Duodenal mucosa (tissue), 2 donors: ENCODE data around the gene CEP70.

Experiments used
- H3K27ac ChIP-seq: one replicate; pipeline ENCODE4 v1.7.0; 2013; ENCODE audit warnings: low read depth, low read length
- H3K27me3 ChIP-seq, 2 donors: one replicate each; pipeline ENCODE4 v1.7.0; 2013; ENCODE audit warnings: low read length in 2 of 2, control low read depth in 1 of 2; ENCODE audit not compliant: insufficient read depth in 2 of 2, control insufficient read depth in 1 of 2
- H3K36me3 ChIP-seq, 2 donors: one replicate each; pipeline ENCODE4 v1.7.0; 2013; ENCODE audit warnings: low read length in 2 of 2, control low read depth in 1 of 2; ENCODE audit not compliant: insufficient read depth in 2 of 2, control insufficient read depth in 1 of 2
- H3K4me1 ChIP-seq, 2 donors: one replicate each; pipeline ENCODE4 v1.7.0; 2013; ENCODE audit warnings: low read length in 2 of 2, control low read depth in 1 of 2; ENCODE audit not compliant: insufficient read depth in 2 of 2, control insufficient read depth in 1 of 2
- H3K4me3 ChIP-seq, 2 donors: one replicate each; pipeline ENCODE4 v1.7.0; 2013; ENCODE audit warnings: low read length in 2 of 2, low read depth in 1 of 2
- H3K9ac ChIP-seq, 2 donors: one replicate each; pipeline ENCODE4 v1.7.0; 2013; ENCODE audit warnings: low read length in 2 of 2, low read depth in 1 of 2
- H3K9me3 ChIP-seq, 2 donors: one replicate each; pipeline ENCODE4 v1.7.0; 2013; ENCODE audit warnings: low read length in 2 of 2, control low read depth in 1 of 2; ENCODE audit not compliant: control insufficient read depth in 1 of 2

Gene CEP70

GRCh38 chr3:138476526-138476925 is 117.5 kb downstream of the CEP70 start:
- H3K9me3 ChIP-seq: no peaks in the 10 kb centered on the region
- H3K27me3 ChIP-seq: no peaks in the 10 kb centered on the region
- H3K36me3 ChIP-seq: no peaks in the 10 kb centered on the region
- no peak overlapping the region for H3K4me3 ChIP-seq
- H3K27ac ChIP-seq: no peak overlapping the region
- H3K4me1 ChIP-seq: no peaks in the 10 kb centered on the region
- no peak overlapping the region for H3K9ac ChIP-seq

DNA sequence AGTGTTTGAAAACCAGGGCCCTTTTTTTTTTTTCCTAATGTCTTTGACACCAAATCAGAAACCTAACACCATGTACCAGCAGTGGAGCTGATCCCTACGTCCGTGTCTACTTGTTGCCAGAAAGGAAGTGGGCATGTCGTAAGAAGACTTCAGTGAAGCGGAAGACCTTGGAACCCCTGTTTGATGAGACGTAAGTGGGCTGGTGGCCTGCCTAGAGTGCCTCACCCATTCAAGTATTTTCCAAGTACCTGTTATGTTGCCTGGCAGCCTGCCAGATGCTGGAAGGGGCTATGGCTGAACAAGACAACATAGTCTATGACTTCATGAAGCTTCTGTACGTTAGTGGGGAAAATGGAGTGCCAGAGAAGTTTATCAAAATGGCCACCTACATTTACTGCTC is 119.9 kb downstream of the CEP70 start:
- Histone ChIP-seq H3K9me3 (no peaks in the 10 kb centered on the region), H3K27ac (no peak overlapping the region), H3K36me3 (no peaks in the 10 kb centered on the region), H3K4me1 (no peaks in the 10 kb centered on the region), H3K27me3 (no peaks in the 10 kb centered on the region), H3K9ac (no peak overlapping the region), H3K4me3 (no peak overlapping the region)

- Histone ChIP-seq H3K27ac (no peak overlapping the region), H3K27me3 (no peaks in the 10 kb centered on the region), H3K9me3 (no peaks in the 10 kb centered on the region), H3K36me3 (no peaks in the 10 kb centered on the region), H3K4me1 (no peaks in the 10 kb centered on the region), H3K9ac (no peak overlapping the region), H3K4me3 (no peak overlapping the region)
Observed at GRCh38 chr3:138473391-138473790, 120.7 kb downstream of the CEP70 start.

GRCh38 chr3:138472141-138472825 is 121.8 kb downstream of the CEP70 start:
- H3K4me1 ChIP-seq: no peaks in the 10 kb centered on the region
- no peak overlapping the region for H3K27ac ChIP-seq
- H3K9me3 ChIP-seq: no peaks in the 10 kb centered on the region
- no peak overlapping the region for H3K4me3 ChIP-seq
- no peak overlapping the region for H3K9ac ChIP-seq
- no peaks in the 10 kb centered on the region for H3K27me3 ChIP-seq
- H3K36me3 ChIP-seq: no peaks in the 10 kb centered on the region

DNA sequence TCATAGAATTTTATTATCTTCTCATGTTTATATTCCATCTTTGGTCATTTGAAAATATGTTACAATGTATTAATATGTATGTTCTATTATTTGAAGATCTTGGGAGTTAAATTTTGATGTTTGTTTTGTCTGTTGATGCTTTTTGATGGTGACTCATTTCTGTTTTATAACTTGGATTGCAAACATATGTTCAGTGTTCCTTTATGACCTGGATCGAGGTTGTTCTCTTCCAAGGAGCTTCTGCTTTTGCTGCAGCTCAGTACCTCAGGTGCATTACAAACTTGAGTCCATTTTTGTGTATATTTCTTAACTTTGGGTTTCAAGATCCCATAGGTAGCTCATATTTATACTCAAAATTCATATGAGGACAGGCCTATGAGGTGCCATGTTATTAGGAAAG is 122.6 kb downstream of the CEP70 start:
- no peaks in the 10 kb centered on the region for H3K9me3 ChIP-seq
- H3K27ac ChIP-seq: no peak overlapping the region
- H3K27me3 ChIP-seq: no peaks in the 10 kb centered on the region
- H3K36me3 ChIP-seq: no peaks in the 10 kb centered on the region
- no peaks in the 10 kb centered on the region for H3K4me1 ChIP-seq
- no peak overlapping the region for H3K4me3 ChIP-seq
- H3K9ac ChIP-seq: no peak overlapping the region

DNA sequence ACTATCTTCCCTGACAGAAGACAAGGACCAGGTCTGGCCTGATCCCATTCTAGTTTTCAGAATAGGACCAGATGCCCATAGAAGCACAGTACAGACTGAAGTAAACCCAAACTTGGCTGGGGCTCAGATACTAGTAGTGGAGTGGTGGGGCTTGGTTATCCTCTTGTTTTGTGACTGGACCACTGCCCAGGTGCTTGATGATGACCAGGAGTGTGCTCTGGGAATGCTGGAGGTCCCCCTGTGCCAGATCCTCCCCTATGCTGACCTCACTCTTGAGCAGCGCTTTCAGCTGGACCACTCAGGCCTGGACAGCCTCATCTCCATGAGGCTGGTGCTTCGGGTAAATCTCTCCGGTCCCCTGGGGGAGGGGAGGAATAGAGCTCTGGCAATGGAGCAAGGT is 123.4 kb downstream of the CEP70 start:
- no peak overlapping the region for H3K4me3 ChIP-seq
- no peaks in the 10 kb centered on the region for H3K4me1 ChIP-seq
- no peaks in the 10 kb centered on the region for H3K9me3 ChIP-seq
- no peak overlapping the region for H3K27ac ChIP-seq
- no peak overlapping the region for H3K9ac ChIP-seq
- no peaks in the 10 kb centered on the region for H3K36me3 ChIP-seq
- no peaks in the 10 kb centered on the region for H3K27me3 ChIP-seq

DNA sequence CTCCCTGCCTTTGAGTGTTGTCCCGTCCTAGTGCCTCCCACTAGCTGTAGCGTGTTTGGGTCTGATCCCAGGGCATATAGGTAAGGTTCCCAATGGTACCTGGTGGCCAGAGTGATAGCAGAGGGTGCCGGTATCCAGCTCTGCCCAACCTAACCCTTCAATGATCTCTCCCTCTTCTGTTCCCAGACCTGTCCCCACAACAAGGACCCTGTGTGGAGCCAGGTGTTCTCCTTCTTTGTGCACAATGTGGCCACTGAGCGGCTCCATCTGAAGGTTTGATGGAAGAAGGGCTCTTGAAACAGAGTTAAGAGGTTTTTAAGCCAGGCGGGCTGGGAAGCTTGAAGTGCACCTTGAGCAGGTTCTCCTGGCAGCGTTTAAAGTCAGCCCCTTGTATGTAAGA is 124.2 kb downstream of the CEP70 start:
- Histone ChIP-seq H3K4me3 (no peak overlapping the region), H3K27ac (no peak overlapping the region), H3K4me1 (no peaks in the 10 kb centered on the region), H3K9ac (no peak overlapping the region), H3K36me3 (no peaks in the 10 kb centered on the region), H3K9me3 (no peaks in the 10 kb centered on the region), H3K27me3 (no peaks in the 10 kb centered on the region)

GRCh38 chr3:138468886-138469285 is 125.2 kb downstream of the CEP70 start:
- Histone ChIP-seq H3K4me3 (no peak overlapping the region), H3K4me1 (no peaks in the 10 kb centered on the region), H3K36me3 (no peaks in the 10 kb centered on the region), H3K27ac (no peak overlapping the region), H3K9me3 (no peaks in the 10 kb centered on the region), H3K27me3 (no peaks in the 10 kb centered on the region), H3K9ac (no peak overlapping the region)

GRCh38 chr3:138468451-138468850 is 125.6 kb downstream of the CEP70 start:
- Histone ChIP-seq H3K4me1 (no peaks in the 10 kb centered on the region), H3K9me3 (no peaks in the 10 kb centered on the region), H3K4me3 (no peak overlapping the region), H3K27ac (no peak overlapping the region), H3K36me3 (no peaks in the 10 kb centered on the region), H3K27me3 (no peaks in the 10 kb centered on the region), H3K9ac (no peak overlapping the region)

- Histone ChIP-seq H3K36me3 (no peaks in the 10 kb centered on the region), H3K27ac (no peak overlapping the region)
Observed at GRCh38 chr3:138467931-138468330, 126.1 kb downstream of the CEP70 start.

DNA sequence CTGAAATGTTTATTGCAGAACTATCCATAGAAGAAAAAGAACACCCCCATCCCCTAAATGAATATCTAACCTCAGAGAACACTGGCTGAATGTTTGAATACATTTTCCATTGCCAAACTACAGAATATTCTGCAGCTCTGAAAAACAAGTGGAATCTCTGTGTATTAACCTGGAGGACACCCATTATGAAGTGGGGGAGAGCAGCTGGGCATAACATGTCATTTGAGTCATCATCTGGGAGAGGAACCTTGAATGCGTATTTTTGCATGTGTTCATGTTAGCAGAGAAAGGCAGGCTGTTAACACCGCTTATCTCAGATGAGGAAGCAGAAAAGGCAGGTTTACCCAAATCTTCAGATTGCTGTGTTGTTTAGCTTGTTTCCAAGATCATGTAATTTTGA is 128.1 kb downstream of the CEP70 start:
- H3K27me3 ChIP-seq: peaks cover 0 to 5% of the 10 kb centered on the region in 2 donors
- no peaks in the 10 kb centered on the region for H3K9me3 ChIP-seq
- no peak overlapping the region for H3K9ac ChIP-seq
- H3K4me1 ChIP-seq: no peaks in the 10 kb centered on the region
- H3K36me3 ChIP-seq: no peaks in the 10 kb centered on the region
- H3K4me3 ChIP-seq: no peak overlapping the region
- H3K27ac ChIP-seq: no peak overlapping the region

More at GRCh38 chr3:138467931-138468330, 126.1 kb downstream of the CEP70 start:
- no peaks in the 10 kb centered on the region for H3K9me3 ChIP-seq
- H3K4me3 ChIP-seq: no peak overlapping the region
- no peaks in the 10 kb centered on the region for H3K4me1 ChIP-seq
- H3K9ac ChIP-seq: no peak overlapping the region
- no peaks in the 10 kb centered on the region for H3K27me3 ChIP-seq
